LNCAP (cell line): ENCODE results near the gene CDK16.

Experiments used
- TF ChIP-seq, protein P1 (sequence below): fragments of 450-650 bp; IDR thresholded peaks from 2 replicates; pipeline ENCODE4 v1.5.1; 2017; ENCODE audit warnings: mild to moderate bottlenecking

Gene CDK16

DNA sequence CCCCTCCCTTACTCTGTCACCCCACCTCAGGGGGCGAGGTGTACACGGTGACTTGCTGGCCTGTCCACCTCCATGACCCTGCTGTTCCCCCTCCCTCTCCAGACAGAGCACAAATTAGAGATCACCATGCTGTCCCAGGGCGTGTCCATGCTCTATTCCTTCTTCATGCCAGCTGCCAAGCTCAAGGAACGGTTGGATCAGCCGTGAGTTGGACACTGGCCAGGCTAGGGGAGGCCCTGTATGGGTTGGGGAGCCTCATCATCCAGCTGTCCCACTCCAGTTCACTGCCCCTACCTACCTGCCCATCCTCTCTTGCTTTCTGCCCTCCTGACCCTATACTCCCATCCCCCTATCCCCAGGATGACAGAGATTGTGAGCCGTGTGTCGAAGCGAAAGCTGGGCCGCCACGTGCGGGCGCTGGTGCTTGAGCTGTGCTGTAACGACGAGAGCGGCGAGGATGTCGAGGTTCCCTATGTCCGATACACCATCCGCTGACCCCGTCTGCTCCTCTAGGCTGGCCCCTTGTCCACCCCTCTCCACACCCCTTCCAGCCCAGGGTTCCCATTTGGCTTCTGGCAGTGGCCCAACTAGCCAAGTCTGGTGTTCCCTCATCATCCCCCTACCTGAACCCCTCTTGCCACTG, 3.9 kb upstream of the CDK16 start:
- TF ChIP-seq, protein P1, sequence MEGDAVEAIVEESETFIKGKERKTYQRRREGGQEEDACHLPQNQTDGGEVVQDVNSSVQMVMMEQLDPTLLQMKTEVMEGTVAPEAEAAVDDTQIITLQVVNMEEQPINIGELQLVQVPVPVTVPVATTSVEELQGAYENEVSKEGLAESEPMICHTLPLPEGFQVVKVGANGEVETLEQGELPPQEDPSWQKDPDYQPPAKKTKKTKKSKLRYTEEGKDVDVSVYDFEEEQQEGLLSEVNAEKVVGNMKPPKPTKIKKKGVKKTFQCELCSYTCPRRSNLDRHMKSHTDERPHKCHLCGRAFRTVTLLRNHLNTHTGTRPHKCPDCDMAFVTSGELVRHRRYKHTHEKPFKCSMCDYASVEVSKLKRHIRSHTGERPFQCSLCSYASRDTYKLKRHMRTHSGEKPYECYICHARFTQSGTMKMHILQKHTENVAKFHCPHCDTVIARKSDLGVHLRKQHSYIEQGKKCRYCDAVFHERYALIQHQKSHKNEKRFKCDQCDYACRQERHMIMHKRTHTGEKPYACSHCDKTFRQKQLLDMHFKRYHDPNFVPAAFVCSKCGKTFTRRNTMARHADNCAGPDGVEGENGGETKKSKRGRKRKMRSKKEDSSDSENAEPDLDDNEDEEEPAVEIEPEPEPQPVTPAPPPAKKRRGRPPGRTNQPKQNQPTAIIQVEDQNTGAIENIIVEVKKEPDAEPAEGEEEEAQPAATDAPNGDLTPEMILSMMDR: no peak

DNA sequence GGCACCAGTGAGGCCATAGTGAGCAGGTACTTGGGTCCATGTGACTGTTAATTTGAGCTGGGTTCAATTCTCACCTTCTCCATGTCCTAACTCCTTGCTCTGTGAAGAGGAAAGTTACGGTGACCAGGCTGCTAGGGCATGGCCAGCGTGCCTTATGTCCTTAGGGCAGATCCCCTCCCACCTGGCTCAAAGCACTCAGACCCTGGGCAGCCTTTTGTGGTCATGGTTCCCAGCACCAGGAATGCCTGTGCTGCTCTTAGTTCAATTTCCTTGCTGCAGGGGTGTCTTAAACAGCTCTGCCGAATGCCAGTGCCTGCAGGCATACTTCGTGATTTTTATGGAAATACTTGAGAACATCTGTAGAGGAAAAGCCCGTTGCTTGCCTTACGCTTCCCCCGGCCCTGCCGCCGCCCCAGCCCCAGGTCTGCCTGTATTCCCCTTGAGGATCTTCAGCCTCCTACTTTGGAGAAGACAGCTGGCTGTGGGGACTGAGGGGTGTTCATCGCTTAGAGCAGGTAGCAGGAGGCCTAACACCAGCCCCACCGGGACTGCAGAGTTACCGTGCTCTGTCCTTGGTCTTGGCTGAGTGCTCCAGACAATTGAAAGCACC, 3.1 kb upstream of the CDK16 start:
- TF ChIP-seq, protein P1: no peak

DNA sequence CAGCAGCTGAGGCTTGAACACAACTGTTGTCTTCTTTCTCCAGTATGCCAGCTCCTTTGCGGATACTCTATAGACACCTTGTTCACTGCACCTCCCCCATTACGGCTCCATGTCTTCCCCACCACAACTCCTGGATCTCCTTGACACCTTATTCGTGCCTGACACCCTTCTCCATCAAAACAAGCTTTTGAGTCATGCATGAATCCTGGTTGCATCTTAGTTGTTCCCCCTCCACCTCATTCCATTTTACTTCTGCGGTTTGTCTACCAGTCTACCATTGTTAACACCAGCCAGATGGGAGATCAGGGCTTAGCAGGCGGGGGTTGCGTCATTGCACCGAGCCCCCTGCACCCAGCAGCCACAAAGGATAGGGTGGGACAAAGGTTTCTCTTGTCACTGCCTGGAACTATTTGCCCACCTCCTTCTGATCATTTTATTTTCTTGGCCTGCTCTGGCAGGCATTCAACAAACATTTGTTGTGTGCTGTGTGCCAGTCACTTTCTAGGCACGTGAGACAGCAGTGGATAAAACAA, 2.0 kb upstream of the CDK16 start:
- TF ChIP-seq, protein P1: no peak

DNA sequence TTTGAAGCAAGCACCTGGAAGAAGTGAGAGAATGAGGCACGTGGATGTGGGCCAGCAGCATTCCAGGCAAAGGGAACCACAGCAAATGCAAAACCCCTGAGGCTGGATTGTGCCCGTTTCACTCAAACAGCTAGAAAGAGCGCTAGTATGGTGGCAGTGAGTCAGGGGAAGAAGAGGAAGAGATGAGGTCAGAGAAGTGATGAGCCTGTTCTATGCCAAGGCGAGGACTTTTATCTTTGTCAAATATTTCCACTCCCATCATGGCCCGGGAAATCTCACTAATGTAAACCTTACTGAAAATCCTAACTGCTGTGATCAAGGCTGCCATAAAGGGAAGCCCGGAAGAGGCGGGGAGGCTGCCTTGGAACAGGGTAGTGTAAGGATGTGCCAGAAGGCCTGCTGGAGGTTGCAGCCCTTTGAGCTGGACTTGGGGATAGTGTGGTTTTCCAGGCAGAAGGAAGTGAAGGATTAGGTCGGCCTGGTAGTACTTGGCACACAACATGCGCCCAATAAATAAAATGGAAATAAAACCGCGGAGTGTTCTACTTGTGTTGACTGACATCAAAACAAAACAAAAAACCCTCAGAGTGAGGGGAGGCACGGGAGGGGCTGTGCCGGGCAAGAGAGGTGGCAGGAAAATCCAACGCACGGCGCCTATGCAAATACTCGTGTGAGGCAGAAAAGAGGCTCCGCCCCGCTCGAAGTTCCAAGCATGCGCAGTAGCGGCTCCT, 1.2 kb upstream of the CDK16 start:
- TF ChIP-seq, protein P1: no peak

DNA sequence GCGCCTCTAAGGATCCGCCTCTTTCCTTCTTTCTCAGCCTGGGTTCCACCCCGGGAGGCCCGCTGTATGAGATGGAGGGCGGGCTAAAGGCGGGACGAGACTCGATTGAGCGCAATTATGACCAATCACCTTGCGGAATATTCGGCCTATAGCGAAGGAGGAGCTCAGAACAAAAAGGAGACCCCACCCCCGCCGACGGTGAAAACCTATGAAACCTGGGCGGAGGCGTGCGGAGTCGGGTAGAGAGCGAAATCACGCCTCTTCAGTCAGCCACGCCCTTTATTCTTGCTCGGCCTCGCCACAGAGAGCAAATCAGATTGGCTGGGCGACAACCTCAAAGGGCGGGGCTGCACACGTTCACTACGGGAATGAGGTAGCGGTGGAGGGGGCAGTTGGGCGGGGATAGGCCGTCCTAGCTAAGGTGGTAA, 615 bp upstream of the CDK16 start:
- TF ChIP-seq, protein P1: no peak

DNA sequence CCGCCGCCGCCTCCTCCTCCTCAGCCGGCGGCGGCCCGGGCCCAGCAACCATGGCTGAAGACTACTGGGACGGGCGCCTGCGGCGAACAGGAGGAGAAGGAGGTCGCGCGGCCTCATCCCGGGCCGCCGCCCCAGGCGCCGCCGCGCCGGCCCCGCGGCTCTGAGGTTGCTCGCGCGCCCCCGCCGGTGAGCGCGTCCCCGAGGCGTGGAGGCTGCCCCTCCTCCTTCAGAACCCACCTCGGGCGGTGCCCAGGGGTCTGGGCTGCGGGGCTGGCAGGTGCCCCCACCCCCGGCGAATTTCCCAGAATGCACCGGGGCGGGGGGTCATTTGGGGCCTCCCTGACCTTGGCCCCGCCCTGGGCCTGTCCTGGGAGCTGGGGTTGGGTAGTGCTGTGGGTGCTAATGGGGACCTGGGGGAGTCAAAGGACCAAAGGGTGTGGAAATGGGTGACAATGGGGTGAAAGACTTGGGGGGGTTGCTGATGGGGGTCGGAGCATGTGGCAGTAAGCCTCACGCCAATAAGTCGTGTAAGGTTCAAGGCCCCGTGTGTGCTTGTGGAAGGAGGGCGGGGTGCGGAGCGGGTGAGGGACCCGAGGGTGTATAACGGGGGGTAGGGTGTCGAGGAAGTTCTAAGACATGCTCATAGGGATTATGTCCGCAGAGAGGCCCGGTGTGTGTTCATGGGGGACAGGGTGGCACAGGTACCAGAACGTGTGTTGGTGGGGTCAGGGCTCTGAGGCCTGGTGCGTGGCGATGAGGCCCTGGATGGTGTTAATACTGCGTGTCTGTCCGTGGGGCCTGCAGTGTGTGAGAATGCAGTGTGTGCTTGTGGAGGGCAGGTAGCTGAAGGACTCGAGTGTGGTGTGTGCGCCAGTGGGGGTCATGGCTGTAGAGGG, 687 bp downstream of the CDK16 start:
- TF ChIP-seq, protein P1: no peak

DNA sequence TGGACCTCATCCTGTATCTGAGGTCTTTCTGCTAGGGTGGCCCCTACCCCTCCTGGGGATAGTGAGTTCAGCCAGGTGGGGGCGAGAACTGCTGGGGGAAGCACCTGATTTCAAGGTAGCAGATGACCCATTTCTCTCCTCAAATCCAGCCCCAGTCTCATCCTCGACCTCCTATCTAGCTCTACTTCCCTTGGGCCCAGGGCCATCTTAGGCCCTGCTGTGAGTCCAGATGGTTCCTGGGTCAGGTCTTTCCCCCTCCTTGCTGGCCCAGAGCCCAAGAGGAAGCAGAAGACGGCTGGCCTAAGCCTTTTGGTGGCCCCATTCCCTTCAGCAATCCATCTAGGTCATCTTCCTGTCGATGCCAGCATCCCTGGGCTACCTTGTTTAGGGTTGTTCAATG, 3.3 kb downstream of the CDK16 start:
- TF ChIP-seq, protein P1: no peak
